DOHH2 (cell line): ENCODE data around the gene CHCHD6.
A peak's percentile ranks its signal among the peaks of the same experiment; 100 is the strongest.

Source experiments
- H3F3A ChIP-seq: fragments of 200-600 bp; sonication (generic), shearing (Covaris generic); 2 replicates; pipeline ENCODE4 v1.6.0; 2016; ENCODE audit warnings: antibody characterized with exemption, mild to moderate bottlenecking; ENCODE audit not compliant: control insufficient read depth, insufficient read depth
- H3K27ac ChIP-seq: fragments of 200-600 bp; sonication (generic); 2 replicates; pipeline ENCODE4 v1.5.1; 2014; ENCODE audit warnings: low read depth, mild to moderate bottlenecking, low read length, moderate library complexity
- H3K27me3 ChIP-seq: fragments of 200-600 bp; sonication (generic); 2 replicates; pipeline ENCODE4 v1.6.1; 2014; ENCODE audit warnings: mild to moderate bottlenecking, low read length, mixed read lengths; ENCODE audit not compliant: control insufficient read depth
- H3K36me3 ChIP-seq: fragments of 200-600 bp; sonication (generic); 2 replicates; pipeline ENCODE4 v1.6.1; 2014; ENCODE audit warnings: mild to moderate bottlenecking, low read length, moderate library complexity, mixed read lengths; ENCODE audit not compliant: control insufficient read depth
- H3K4me1 ChIP-seq: fragments of 200-600 bp; sonication (generic); 2 replicates; pipeline ENCODE4 v1.6.1; 2014; ENCODE audit warnings: mild to moderate bottlenecking, low read length, mixed read lengths; ENCODE audit not compliant: control insufficient read depth
- H3K4me2 ChIP-seq: fragments of 200-600 bp; sonication (generic); 2 replicates; pipeline ENCODE4 v1.6.0; 2014; ENCODE audit warnings: mild to moderate bottlenecking, low read length, moderate library complexity
- H3K4me3 ChIP-seq: fragments of 200-600 bp; sonication (generic); 2 replicates; pipeline ENCODE4 v1.5.1; 2014; ENCODE audit warnings: mild to moderate bottlenecking, low read length, mixed read lengths
- H3K79me2 ChIP-seq: fragments of 200-600 bp; sonication (generic); 2 replicates; pipeline ENCODE4 v1.6.1; 2014; ENCODE audit warnings: mild to moderate bottlenecking, low read length, mixed read lengths; ENCODE audit not compliant: control insufficient read depth
- H3K9me2 ChIP-seq: fragments of 200-600 bp; sonication (generic); replicated peaks from 2 replicates; pipeline ENCODE4 v1.6.1; 2014; ENCODE audit warnings: mild to moderate bottlenecking, low read length, mixed read lengths; ENCODE audit not compliant: control insufficient read depth
- H3K9me3 ChIP-seq: fragments of 200-600 bp; sonication (generic); 2 replicates; pipeline ENCODE4 v1.6.1; 2014; ENCODE audit warnings: antibody characterized with exemption, low read length, mixed read lengths; ENCODE audit not compliant: control insufficient read depth, insufficient read depth
- H4K20me1 ChIP-seq: fragments of 200-600 bp; sonication (generic); 2 replicates; pipeline ENCODE4 v1.6.0; 2014; ENCODE audit warnings: low read depth, mild to moderate bottlenecking, antibody characterized with exemption, low read length, moderate library complexity; ENCODE audit not compliant: control insufficient read depth, insufficient read depth
- EZH2phosphoT487 ChIP-seq: fragments of 200-600 bp; sonication (generic); IDR thresholded peaks from 2 replicates; pipeline ENCODE4 v1.6.1; 2017; ENCODE audit warnings: borderline replicate concordance, mild to moderate bottlenecking, antibody characterized with exemption, low read length, moderate library complexity, mixed read lengths
- TF ChIP-seq, protein P1 (sequence below): fragments of 200-600 bp; sonication (generic); IDR thresholded peaks from one replicate; pipeline ENCODE4 v1.5.1; 2014; ENCODE audit warnings: antibody characterized with exemption, mild to moderate bottlenecking, low read depth, low read length; ENCODE audit not compliant: poor library complexity, severe bottlenecking

CHCHD6 gene, protein sequence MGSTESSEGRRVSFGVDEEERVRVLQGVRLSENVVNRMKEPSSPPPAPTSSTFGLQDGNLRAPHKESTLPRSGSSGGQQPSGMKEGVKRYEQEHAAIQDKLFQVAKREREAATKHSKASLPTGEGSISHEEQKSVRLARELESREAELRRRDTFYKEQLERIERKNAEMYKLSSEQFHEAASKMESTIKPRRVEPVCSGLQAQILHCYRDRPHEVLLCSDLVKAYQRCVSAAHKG

DNA sequence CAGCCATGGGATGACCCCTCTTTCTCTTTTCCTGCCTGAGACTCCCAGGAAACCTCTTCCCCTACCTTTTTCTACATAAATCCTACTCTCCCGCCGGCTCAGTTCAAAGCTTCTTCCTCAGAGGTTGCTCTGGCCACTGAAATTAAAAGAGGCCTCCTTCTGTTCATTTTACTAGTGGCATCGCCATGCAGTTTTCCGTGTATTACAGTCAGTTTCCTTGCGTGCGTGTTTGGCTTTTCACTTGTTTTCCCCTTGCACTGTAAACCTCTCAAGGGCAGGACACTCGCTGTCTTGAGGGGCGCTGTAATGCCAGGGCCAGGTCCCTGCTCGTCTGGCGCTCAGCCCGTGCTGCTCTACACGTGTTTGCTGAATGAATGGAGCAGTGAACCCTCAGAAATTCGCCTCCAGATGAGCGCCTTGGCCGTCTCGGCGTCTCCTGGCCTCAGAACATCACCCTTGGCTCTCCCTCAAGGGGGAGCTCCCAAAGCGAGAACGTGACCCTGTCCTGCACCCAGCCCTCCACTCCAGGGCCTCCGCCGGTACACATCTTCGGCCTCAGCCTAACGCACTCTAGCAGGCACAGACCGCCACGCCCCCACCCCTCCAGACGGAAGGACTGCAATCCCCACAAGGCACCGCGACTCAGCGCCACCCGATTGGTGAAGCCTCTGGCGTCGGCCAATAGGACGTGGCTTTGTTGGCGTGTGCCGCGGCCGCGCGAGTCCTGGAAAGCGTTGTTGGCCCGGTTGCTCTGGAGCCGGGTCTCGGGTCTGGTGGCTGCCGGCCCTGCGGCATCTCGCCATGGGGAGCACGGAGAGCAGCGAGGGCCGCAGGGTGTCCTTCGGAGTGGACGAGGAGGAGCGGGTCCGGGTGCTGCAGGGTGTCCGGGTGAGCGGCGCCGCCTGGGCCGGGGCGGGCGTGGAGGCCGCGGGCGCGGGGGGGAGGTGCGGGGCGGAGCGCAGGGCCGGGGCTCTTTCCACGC is at the start of gene CHCHD6:
TSS of gene CHCHD6 (plus strand) at position 729 of the 982 bp plus-strand sequence. CDS start at position 802, 73 bp downstream.
- H3K36me3 ChIP-seq: no peaks in the 10 kb centered on the region
- peak within 1 kb of the TSS; percentile 87 for H3K4me2 ChIP-seq
- TF ChIP-seq, protein P1, sequence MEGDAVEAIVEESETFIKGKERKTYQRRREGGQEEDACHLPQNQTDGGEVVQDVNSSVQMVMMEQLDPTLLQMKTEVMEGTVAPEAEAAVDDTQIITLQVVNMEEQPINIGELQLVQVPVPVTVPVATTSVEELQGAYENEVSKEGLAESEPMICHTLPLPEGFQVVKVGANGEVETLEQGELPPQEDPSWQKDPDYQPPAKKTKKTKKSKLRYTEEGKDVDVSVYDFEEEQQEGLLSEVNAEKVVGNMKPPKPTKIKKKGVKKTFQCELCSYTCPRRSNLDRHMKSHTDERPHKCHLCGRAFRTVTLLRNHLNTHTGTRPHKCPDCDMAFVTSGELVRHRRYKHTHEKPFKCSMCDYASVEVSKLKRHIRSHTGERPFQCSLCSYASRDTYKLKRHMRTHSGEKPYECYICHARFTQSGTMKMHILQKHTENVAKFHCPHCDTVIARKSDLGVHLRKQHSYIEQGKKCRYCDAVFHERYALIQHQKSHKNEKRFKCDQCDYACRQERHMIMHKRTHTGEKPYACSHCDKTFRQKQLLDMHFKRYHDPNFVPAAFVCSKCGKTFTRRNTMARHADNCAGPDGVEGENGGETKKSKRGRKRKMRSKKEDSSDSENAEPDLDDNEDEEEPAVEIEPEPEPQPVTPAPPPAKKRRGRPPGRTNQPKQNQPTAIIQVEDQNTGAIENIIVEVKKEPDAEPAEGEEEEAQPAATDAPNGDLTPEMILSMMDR: peak; percentile 31
- TF ChIP-seq EZH2phosphoT487: no peak
- H3K27ac ChIP-seq: no peak within 1 kb of the TSS
- H3K4me3 ChIP-seq: peak within 1 kb of the TSS; percentile 79
- H3K27me3 ChIP-seq: 0 out of 2 replicates have a peak, but pooled peaks cover 6% of the 10 kb centered on the region
- peaks cover 12% of the 10 kb centered on the region for H3K79me2 ChIP-seq
- no peaks in the 10 kb centered on the region for H4K20me1 ChIP-seq
- H3K4me1 ChIP-seq: peaks cover 17% of the 10 kb centered on the region
- no peaks in the 10 kb centered on the region for H3F3A ChIP-seq
- H3K9me3 ChIP-seq: peaks cover 5% of the 10 kb centered on the region
- no peaks in the 10 kb centered on the region for H3K9me2 ChIP-seq

DNA sequence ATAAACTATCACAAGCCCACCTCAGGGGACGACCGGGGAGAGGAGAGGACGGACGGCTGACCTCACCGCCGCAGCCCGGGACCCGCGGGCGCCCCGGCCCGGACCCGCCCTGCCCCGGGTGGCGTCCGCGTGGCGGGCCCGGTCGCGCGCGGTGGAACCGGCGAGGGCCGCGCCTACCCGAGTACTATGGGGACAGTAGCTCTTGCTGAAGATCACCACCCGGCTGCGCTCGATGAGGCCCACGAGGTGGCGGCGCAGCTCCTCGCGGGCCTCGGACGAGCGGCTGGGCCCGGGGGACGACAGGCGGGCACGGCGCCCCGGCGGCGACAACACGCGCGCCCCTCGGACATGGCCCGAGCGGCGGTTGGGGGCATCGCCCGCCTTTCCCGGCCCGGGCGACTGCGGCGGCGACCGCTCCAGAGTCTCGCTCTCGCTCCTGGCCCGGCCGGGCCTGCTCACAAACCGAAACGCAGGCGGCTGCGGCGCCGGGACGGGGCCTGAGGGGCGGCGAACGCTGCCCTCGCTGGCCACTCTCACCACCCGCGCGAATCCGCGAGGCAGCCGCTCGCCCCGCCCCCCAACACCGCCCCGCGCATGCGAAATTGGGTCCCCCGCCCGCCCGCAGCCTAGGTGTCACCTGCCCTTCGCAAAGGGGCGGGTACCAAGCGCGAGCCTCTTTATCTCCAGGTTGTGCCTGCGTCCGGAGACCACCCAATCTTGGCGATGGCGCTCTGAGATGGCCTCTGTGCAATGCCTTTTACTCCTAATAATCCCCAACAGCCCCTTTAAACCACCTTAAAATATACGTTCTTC is 49.3 kb upstream of the CHCHD6 start, which contains the start of gene TXNRD3:
TSS of gene TXNRD3 (minus strand) at position 554 of the 813 bp plus-strand sequence.
- Histone ChIP-seq H3K4me1 (no peaks in the 10 kb centered on the region), H3F3A (no peaks in the 10 kb centered on the region), H3K79me2 (no peaks in the 10 kb centered on the region), H3K36me3 (no peaks in the 10 kb centered on the region), H3K9me2 (no peaks in the 10 kb centered on the region), H3K27me3 (no peaks in the 10 kb centered on the region), H3K9me3 (no peaks in the 10 kb centered on the region), H3K4me2 (no peak within 1 kb of the TSS), H3K4me3 (no peak within 1 kb of the TSS), H4K20me1 (no peaks in the 10 kb centered on the region), H3K27ac (no peak within 1 kb of the TSS)
- no peak for TF ChIP-seq EZH2phosphoT487
- TF ChIP-seq, protein P1: no peak

DNA sequence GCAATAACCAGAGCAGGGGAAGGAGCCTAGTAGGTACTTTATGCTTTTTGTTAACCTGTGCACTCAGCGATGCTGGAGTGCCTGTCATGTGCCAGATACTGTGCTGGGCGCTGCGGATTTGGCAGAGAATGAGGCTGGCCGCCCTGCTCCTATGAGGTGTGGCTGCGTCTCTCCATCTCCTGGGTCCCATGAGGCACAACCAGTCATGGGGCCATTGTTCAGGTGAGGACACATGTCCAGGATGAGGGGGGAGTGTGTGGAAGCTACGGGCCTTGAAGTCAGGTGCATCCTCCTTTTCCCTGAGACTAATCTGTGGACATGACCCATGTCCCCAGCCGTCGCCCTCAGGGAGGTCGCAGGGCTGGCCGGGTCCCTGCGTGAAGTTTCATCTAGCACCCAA is 48.2 kb upstream of the CHCHD6 start:
- no peak overlapping the region for H3K4me3 ChIP-seq
- no peaks in the 10 kb centered on the region; the same call in 1 of the 2 replicates for H3K27me3 ChIP-seq
- H3K4me2 ChIP-seq: no peak overlapping the region
- H3K79me2 ChIP-seq: no peaks in the 10 kb centered on the region
- TF ChIP-seq, protein P1: no peak
- no peak for TF ChIP-seq EZH2phosphoT487
- no peaks in the 10 kb centered on the region for H3K4me1 ChIP-seq
- no peak overlapping the region for H3K27ac ChIP-seq
- H3F3A ChIP-seq: no peaks in the 10 kb centered on the region
- no peaks in the 10 kb centered on the region for H3K9me3 ChIP-seq
- H4K20me1 ChIP-seq: no peaks in the 10 kb centered on the region
- no peaks in the 10 kb centered on the region for H3K9me2 ChIP-seq
- H3K36me3 ChIP-seq: no peaks in the 10 kb centered on the region
